CD4-positive, alpha-beta T cell treated with Interleukin-4 for 1 hour (primary cell): ENCODE data around the gene ADGRE1.
"Not testable (repeated sequence)": the region's sequence is repeated elsewhere in the genome, so short reads cannot be mapped to it uniquely, and the experiment has no call there.

ENCODE experiments used
- DNase-seq, 2 donors: peaks; one replicate each; pipeline ENCODE4 v3.0.0-alpha.2; 2020 to 2022

ADGRE1 gene, protein sequence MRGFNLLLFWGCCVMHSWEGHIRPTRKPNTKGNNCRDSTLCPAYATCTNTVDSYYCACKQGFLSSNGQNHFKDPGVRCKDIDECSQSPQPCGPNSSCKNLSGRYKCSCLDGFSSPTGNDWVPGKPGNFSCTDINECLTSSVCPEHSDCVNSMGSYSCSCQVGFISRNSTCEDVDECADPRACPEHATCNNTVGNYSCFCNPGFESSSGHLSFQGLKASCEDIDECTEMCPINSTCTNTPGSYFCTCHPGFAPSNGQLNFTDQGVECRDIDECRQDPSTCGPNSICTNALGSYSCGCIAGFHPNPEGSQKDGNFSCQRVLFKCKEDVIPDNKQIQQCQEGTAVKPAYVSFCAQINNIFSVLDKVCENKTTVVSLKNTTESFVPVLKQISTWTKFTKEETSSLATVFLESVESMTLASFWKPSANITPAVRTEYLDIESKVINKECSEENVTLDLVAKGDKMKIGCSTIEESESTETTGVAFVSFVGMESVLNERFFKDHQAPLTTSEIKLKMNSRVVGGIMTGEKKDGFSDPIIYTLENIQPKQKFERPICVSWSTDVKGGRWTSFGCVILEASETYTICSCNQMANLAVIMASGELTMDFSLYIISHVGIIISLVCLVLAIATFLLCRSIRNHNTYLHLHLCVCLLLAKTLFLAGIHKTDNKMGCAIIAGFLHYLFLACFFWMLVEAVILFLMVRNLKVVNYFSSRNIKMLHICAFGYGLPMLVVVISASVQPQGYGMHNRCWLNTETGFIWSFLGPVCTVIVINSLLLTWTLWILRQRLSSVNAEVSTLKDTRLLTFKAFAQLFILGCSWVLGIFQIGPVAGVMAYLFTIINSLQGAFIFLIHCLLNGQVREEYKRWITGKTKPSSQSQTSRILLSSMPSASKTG

DNA sequence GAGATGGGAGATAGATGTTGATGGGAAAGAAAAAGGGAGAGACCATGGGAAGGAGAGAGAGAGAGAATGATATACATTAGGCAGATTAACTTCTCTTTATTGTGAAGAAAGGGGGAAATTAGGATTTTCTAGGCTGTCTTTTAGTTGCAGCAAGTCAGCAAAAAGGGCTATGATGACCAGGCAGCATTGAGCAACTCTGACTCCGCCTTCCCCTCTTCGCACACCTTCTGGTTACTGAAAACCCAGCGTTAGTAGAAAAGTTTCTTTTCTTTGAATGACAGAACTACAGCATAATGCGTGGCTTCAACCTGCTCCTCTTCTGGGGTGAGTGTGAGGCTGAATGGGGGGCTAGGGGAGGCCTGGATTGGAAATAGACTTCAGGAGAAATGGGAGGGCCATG is at the start of gene ADGRE1:
TSS of gene ADGRE1 (plus strand) at position 264 of the 400 bp plus-strand sequence. CDS start at position 294, 30 bp downstream.
- DNase-seq, result peak in 1 of 2 donors; percentile 39

DNA sequence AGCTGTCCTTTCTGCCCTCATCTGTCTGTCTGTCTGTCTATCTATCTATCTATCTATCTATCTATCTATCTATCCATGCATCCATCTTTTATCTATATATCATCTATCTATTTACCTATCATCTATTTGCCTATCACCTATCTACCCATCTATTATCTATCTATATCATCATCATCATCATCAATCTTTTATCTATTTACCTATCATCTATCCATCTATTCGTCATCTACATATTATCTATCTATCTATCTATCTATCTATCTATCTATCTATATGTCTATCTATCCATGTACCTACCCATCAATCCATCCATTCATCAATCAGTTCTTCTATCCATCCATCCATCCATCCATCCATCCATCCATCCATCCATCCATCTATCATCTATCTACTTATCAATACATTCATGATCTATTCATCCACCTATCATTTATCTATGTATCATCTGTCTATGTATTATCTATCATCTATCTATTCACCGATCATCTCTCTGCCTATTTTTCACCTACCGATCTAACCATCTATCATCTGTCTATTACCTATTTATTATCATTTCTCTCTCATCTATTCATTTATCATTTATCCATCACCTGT is 49.2 kb upstream of the ADGRE1 start:
- DNase-seq, result no peak

DNA sequence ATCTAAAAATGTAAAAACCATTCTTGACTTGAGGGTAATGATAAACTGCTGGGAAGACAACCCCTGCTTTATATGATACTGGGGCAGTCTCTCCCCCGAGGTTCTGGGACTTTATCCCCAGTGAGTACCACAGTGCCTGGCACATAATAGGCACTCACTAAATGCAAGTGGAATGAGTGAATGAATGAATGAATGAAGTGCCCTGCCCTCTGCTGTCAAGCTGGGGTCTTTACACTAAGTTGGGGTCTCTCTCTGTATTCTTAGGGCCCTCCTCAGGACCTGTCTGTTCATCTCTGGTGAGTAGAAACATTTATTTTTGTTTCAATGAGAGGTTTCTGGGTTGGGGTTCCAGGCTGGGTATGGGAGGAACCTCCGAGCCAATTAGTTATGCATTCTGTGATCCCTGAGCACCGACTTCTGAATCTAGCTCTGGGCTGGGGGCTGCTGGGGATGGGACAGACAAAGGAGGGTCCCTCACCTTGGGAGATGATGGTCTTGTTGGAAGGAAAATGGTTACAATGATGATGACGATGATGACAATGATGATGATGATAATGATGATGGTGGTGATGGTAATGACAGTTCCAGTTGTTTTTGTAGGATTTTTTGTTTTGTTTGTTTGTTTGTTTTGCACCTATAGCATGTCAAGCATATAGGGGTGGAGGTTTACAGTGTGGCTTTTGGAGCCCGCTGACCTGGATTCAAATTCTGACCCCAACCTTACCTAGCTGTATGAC is 44.3 kb upstream of the ADGRE1 start:
- no peak for DNase-seq

- DNase-seq, result no peak
Observed at GRCh38 chr19:6847828-6848200, 39.6 kb upstream of the ADGRE1 start.

DNA sequence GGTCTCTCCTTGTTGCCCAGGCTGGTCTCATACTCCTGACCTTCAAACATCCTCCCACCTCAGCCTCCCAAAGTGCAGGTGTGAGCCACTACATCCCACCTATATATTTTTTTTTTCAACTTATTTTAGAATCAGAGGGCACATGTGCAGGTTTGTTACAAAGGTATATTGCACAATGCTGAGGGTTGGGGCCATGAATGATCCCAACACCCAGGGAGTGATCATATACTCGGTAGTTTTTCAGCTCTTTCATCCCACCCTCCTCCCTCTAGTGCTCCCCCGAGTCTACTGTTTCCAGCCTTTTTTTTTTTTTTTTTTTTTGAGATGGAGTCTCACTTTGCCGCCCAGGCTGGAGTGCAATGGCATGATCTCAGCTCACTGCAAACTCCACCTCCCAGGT is 38.4 kb upstream of the ADGRE1 start:
- no peak for DNase-seq

- DNase-seq, result no peak
Observed at GRCh38 chr19:6849876-6850275, 37.5 kb upstream of the ADGRE1 start.

GRCh38 chr19:6851359-6851758 is 36.0 kb upstream of the ADGRE1 start:
- DNase-seq, result no peak

- DNase-seq, result no peak
Observed at GRCh38 chr19:6852001-6852400, 35.4 kb upstream of the ADGRE1 start.

GRCh38 chr19:6853868-6854267 is 33.5 kb upstream of the ADGRE1 start:
- DNase-seq, result no peak

GRCh38 chr19:6854758-6855157 is 32.6 kb upstream of the ADGRE1 start:
- DNase-seq, result no peak

- DNase-seq, result no peak
Observed at GRCh38 chr19:6856749-6857372, 30.5 kb upstream of the ADGRE1 start.

DNA sequence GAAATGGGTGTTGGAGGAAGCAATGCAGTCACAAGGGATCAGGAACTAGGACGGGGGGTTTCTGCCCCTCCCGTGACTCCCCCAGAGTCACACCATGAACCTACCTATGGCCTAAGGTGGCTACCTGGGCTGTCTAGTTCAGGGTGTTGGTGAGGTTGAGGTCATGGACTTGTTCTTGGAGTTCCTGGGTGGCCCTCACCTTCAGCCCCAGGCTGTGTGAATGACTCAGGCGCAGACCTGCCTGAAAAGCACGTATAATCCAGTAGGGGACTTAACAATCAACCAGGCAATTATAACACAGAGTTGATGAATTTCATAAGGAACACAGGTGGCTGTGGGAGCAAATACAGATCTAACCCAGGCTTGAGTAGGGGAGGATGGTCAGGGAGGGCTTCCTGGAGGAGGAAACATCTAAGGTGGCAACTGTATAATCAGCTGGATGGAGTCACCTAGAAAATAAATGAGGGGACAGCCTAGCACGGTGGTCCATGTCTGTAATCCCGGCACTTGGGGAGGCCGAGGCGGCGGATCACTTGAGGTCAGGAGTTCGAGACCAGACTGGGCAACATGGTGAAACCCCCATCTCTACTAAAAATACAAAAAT is 25.6 kb upstream of the ADGRE1 start:
- no peak for DNase-seq

- peak; percentile 93 to 95 for DNase-seq
Observed at GRCh38 chr19:6862673-6863078, 24.7 kb upstream of the ADGRE1 start.

GRCh38 chr19:6864325-6864940 is 22.9 kb upstream of the ADGRE1 start:
- no peak for DNase-seq

GRCh38 chr19:6865849-6866248 is 21.5 kb upstream of the ADGRE1 start:
- DNase-seq, result no peak

- no peak for DNase-seq
Observed at GRCh38 chr19:6866741-6867151, 20.6 kb upstream of the ADGRE1 start.

GRCh38 chr19:6868351-6868750 is 19.0 kb upstream of the ADGRE1 start:
- no peak for DNase-seq

DNA sequence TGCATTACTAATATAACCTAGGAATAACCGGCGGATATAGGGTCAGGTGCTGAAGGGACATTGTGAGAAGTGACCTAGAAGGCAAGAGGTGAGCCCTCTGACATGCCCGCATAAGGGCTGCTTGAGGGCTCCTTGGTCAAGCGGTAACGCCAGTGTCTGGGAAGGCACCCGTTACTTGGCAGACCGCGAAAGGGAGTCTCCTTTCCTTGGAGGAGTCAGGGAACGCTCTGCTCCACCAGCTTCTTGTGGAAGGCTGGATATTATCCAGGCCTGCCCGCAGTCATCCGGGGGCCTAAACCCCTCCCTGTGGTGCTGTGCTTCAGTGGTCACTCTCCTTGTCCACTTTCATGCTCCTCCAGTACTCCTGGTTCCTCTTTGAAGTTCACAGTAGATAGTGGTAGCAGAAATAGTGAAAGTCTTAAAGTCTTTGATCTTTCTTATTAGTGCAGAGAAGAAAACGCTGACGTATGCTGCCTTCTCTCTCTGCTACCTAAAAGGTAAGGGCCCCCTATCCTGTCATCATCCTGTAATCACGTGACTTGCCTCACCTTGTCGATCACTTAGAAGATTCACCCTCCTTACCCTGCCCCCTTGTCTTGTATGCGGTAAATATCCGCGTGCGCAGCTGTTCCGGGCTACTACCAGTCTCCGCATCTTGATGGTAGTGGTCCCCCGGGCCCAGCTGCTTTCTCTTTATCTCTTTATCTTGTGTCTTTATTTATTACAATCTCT is 18.1 kb upstream of the ADGRE1 start:
- DNase-seq, result not testable (repeated sequence)

- DNase-seq, result no peak
Observed at GRCh38 chr19:6873708-6874431, 13.5 kb upstream of the ADGRE1 start.

- DNase-seq, result no peak
Observed at GRCh38 chr19:6875218-6875617, 12.2 kb upstream of the ADGRE1 start.
